22Rv1 (cell line): ENCODE data around the gene DNAH10.

Experiments used
- H3K27ac ChIP-seq: fragments of 450-650 bp; 2 replicates; pipeline ENCODE4 v1.5.1; 2017
- ZFX ChIP-seq: fragments of 450-650 bp; IDR thresholded peaks from 2 replicates; pipeline ENCODE4 v1.6.1; 2017; ENCODE audit warnings: antibody characterized with exemption, borderline replicate concordance
- TF ChIP-seq, protein P1 (sequence below): fragments of 450-650 bp; IDR thresholded peaks from 2 replicates; pipeline ENCODE4 v1.5.1; 2017; ENCODE audit warnings: mild to moderate bottlenecking

Gene DNAH10

DNA sequence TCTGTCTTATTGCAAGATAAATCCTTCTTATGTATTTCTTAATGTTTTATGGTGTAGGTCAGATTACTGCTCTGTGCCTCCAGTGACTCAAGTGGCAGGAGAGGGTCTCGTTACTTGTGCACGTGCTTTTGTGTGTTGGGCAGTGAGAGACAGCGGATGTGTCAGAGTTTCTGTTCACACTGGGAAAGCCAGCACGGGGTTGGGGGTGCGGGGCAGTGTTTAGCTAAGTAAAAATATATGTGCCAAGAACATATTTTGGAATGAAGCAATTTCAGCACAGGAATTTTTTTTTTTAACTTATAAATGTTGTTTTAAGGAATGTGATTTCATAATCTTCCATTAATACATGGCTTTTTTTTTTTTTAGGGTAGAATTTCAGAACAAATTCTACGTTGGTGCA lies 4.5 kb upstream of the DNAH10 start:
- TF ChIP-seq ZFX: no peak
- TF ChIP-seq, protein P1, sequence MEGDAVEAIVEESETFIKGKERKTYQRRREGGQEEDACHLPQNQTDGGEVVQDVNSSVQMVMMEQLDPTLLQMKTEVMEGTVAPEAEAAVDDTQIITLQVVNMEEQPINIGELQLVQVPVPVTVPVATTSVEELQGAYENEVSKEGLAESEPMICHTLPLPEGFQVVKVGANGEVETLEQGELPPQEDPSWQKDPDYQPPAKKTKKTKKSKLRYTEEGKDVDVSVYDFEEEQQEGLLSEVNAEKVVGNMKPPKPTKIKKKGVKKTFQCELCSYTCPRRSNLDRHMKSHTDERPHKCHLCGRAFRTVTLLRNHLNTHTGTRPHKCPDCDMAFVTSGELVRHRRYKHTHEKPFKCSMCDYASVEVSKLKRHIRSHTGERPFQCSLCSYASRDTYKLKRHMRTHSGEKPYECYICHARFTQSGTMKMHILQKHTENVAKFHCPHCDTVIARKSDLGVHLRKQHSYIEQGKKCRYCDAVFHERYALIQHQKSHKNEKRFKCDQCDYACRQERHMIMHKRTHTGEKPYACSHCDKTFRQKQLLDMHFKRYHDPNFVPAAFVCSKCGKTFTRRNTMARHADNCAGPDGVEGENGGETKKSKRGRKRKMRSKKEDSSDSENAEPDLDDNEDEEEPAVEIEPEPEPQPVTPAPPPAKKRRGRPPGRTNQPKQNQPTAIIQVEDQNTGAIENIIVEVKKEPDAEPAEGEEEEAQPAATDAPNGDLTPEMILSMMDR: no peak
- H3K27ac ChIP-seq: no peak overlapping the region

DNA sequence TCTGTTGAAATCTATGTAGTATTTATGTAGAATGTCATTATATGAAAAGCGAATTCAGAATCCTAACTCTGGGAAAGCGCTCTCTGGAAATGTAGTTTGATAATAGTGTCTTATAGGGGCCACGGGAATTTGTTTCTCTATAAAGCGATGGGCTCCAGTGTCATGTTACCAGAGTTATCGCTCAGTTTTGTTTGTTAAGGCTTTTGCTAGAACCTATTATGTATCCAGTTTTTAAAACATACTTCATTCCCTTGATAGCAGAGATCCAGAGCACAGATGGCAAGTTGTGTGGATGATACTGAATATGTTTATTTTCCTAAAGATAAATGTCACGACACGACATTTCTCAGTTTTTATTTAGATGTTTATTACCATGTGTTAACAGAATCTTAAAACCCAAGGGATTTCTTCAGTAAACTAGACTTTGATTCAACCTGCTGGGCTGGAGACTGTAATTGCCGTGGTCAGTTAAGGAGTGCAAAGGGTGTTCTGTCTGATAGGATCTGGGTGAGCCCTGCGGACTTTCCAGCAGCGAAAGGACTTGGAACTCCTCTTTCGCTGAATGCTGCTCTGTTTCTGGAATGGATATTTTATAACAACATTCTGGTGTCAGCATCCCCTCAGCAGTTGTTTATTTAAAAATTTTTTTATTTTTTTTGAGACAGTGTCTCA lies 1.7 kb upstream of the DNAH10 start:
- TF ChIP-seq, protein P1: no peak
- TF ChIP-seq ZFX: no peak
- H3K27ac ChIP-seq: no peak overlapping the region

DNA sequence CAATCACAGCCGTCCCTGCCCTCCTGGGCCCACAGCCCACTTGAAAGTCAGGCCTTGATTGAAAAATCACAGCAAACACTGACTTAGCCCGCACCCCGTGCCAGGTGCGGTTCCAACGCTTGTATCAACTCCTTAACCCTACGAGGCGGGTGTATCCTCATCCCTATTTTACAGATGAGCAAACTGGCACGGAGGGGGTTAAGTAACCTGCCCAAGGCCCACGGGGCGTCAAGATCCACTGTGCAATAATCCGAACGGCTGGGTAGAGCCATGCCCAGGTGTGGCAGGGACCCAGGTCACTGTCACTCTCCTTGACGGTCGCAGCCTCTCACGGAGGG lies 583 bp downstream of the DNAH10 start:
- no peak overlapping the region for H3K27ac ChIP-seq
- TF ChIP-seq, protein P1: no peak
- no peak for TF ChIP-seq ZFX

DNA sequence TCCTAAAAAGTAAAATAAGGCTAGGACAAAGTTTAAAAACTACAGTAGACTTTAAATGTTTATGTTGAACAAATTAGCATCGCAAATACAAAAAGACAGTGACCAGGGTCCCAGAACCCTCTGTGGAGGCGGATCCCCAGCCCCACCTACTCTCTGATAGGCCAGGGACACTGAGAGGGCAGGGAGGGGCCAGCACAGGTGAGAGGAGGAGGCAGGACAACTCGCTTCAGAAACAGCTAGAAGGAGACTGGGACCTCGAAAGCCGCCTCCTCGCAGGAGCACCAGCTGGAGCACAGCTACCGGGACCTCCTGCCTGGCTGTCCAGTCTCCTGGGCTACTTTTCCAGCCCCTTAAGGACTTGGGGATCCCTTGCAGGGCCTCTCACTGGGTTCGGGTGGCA lies 992 bp downstream of the DNAH10 start:
- H3K27ac ChIP-seq: no peak overlapping the region
- TF ChIP-seq, protein P1: no peak
- TF ChIP-seq ZFX: no peak

DNA sequence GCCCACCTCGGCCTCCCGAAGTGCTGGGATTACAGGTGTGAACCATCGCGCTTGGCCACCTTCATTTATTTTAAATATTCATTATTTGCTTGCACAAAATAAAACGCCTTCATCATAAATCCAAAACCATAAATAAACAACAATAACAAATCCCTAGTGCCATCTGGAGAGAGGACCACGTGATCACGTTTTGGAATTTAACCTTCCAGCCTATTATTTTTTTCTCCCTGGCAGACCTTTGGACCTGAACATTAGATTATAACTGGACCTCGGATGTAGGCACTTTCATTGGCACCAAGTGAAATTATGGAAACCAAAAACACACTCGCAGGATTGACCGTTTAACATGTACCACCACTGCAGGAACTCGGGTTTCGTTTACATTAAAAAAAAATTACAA lies 2.0 kb downstream of the DNAH10 start:
- no peak for TF ChIP-seq ZFX
- TF ChIP-seq, protein P1: no peak
- no peak overlapping the region for H3K27ac ChIP-seq

DNA sequence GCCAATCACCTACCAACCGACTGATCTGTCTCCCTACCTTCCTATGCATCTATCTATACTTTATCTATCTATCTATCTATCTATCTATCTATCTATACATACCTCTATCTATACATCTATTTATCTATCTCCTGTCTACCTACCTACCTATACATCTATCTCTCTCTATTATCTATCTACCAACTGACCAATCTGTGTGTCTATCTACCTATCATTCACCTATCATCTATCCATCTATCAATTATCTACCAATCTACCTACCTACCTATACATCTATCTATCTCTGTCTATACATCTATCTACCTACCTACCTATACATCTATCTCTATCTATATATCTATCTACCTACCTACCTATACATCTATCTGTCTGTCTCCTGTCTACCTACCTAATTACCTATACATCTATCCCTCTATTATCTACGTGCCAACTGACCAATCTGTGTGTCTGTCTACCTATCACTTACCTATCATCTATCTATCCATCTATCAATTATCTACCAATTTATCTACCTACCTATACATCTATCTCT lies 3.5 kb downstream of the DNAH10 start:
- H3K27ac ChIP-seq: no peak overlapping the region
- TF ChIP-seq ZFX: no peak
- TF ChIP-seq, protein P1: no peak

DNA sequence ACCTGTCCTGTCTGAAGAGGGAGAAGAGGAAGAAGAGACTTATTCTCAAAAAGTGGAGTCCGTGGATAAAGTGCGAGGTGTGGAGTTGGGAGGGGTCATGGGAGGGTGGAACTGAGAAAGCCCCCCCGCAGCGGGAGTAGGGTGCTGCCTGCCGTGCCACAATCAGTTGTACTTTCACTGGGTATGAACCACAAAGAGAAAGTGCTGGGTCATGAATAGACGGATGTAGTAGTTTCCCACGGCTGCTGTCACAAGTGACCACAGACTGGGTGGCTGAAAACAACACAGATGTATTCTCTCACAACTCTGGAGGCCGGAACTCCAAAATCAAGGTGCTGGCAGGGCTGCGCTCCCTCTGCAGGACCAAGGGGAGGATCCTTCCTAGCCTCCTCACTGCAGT lies 5.5 kb downstream of the DNAH10 start:
- TF ChIP-seq ZFX: no peak
- TF ChIP-seq, protein P1: no peak
- H3K27ac ChIP-seq: no peak overlapping the region
